ENCODE measurements around the gene COX8A.

DNA sequence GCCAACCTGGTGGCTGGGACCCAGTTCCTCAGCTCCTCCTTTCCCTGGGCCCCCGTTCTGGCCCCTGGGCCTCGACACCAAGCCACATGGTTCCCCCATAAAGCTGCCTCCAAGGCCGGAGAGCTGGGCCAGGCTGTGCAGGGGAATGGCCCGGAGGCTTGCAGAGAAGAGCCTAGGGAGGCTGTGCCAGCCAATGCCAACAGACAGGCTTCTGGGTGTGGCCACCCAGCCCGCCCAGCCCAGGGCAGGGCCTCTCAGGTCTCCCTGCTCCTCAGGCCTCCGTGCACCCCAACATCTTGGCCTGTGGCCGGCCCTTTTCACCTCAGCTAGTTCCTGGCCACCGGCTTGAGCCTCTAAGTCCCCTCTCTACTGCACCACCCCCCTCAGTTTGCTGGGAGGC is 43.9 kb downstream of the COX8A start:
- TF ChIP-seq, protein P1, sequence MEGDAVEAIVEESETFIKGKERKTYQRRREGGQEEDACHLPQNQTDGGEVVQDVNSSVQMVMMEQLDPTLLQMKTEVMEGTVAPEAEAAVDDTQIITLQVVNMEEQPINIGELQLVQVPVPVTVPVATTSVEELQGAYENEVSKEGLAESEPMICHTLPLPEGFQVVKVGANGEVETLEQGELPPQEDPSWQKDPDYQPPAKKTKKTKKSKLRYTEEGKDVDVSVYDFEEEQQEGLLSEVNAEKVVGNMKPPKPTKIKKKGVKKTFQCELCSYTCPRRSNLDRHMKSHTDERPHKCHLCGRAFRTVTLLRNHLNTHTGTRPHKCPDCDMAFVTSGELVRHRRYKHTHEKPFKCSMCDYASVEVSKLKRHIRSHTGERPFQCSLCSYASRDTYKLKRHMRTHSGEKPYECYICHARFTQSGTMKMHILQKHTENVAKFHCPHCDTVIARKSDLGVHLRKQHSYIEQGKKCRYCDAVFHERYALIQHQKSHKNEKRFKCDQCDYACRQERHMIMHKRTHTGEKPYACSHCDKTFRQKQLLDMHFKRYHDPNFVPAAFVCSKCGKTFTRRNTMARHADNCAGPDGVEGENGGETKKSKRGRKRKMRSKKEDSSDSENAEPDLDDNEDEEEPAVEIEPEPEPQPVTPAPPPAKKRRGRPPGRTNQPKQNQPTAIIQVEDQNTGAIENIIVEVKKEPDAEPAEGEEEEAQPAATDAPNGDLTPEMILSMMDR (IDR thresholded peaks at IDR 0.05; ENCODE audit: low read length) = no peak
- no peak for TF ChIP-seq EZH2 (IDR thresholded peaks at IDR 0.05; ENCODE audit: borderline replicate concordance, low read length)

All from OCI-LY1 (cell line).